Measurements from ENCODE around the gene NPAS3.

DNA sequence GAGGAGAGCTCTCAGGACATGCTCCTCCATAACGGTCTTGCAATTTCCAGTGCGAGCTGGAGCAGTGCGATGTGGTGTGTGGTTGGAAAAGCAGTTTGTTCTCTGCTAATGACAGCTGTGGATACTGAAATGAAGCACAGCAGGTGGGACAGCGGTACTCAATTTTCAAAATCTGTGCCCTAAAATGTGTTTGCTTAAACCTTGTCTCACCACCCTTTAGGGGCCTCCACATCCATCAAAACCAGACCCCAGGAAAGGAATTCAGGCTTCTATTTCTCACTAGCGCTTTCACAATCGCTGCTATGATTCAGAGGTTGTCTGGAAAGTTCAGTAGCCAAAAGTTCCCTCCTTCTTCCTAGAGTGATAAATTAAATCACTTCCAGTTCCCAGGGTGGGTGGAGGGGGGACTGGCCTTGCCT lies 571.4 kb downstream of the NPAS3 start:
- TF ChIP-seq, protein P1, sequence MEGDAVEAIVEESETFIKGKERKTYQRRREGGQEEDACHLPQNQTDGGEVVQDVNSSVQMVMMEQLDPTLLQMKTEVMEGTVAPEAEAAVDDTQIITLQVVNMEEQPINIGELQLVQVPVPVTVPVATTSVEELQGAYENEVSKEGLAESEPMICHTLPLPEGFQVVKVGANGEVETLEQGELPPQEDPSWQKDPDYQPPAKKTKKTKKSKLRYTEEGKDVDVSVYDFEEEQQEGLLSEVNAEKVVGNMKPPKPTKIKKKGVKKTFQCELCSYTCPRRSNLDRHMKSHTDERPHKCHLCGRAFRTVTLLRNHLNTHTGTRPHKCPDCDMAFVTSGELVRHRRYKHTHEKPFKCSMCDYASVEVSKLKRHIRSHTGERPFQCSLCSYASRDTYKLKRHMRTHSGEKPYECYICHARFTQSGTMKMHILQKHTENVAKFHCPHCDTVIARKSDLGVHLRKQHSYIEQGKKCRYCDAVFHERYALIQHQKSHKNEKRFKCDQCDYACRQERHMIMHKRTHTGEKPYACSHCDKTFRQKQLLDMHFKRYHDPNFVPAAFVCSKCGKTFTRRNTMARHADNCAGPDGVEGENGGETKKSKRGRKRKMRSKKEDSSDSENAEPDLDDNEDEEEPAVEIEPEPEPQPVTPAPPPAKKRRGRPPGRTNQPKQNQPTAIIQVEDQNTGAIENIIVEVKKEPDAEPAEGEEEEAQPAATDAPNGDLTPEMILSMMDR (IDR thresholded peaks at IDR 0.05; ENCODE audit: control extremely low read depth in 1 of 3, insufficient read depth in 1 of 3, low read depth in 1 of 3, low read length in 3 of 3): no peak
- TF ChIP-seq POLR2A (IDR thresholded peaks at IDR 0.05; ENCODE audit: control extremely low read depth in 1 of 2, low read depth in 2 of 2, low read length in 2 of 2) (no peak), JUND (IDR thresholded peaks at IDR 0.05; ENCODE audit: low read length) (no peak), SP1 (IDR thresholded peaks at IDR 0.05; ENCODE audit: low read depth, low read length) (no peak), SRF (IDR thresholded peaks at IDR 0.05; ENCODE audit: low read depth, low read length) (no peak), RFX5 (IDR thresholded peaks at IDR 0.05; ENCODE audit: borderline replicate concordance, low read depth, low read length) (no peak)
- TF ChIP-seq, protein P2, sequence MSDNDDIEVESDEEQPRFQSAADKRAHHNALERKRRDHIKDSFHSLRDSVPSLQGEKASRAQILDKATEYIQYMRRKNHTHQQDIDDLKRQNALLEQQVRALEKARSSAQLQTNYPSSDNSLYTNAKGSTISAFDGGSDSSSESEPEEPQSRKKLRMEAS (IDR thresholded peaks at IDR 0.05): no peak
- TF ChIP-seq, protein P3, sequence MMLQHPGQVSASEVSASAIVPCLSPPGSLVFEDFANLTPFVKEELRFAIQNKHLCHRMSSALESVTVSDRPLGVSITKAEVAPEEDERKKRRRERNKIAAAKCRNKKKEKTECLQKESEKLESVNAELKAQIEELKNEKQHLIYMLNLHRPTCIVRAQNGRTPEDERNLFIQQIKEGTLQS (IDR thresholded peaks at IDR 0.05; ENCODE audit: insufficient read depth, low read depth, low read length): no peak

Data from H1 (cell line).